Ovary (tissue), 3 donors: ENCODE measurements around the gene AUTS2.

ENCODE experiments used
- CTCF ChIP-seq, 3 donors: fragments of 450-650 bp in 2 of 3; fragments of 200-600 bp in 1 of 3; IDR thresholded peaks; one replicate each; pipeline versions ENCODE4 v1.5.1 to v1.8.0; 2016 to 2022; ENCODE audit warnings: antibody characterized with exemption in 3 of 3, mild to moderate bottlenecking in 1 of 3
- EP300 ChIP-seq: sonication (generic); formaldehyde crosslinking; IDR thresholded peaks from one replicate; pipeline ENCODE4 v1.6.1; 2017; ENCODE audit warnings: antibody characterized with exemption
- donor health status: DM: no; HTN: no; CAD: no.

GRCh38 chr7:69893906-69894305 is 295.6 kb downstream of the AUTS2 start:
- no peak for TF ChIP-seq CTCF (IDR thresholded peaks at IDR 0.05)
- no peak for TF ChIP-seq EP300
